IMR-90 (cell line): Measurements from ENCODE around the gene ABCA8. TPM values are rescaled to one million over a fixed set of nuclear protein-coding genes. Genes with fewer than 3 reads are reported as not detected.

Experiments used
- ATAC-seq: fragments of 200-7000 bp; cut with Tn5 transposase; 2 replicates; pipeline ENCODE4 v1.9.1; 2020; ENCODE audit warnings: low read depth, mild to moderate bottlenecking, moderate library complexity
- BruUV-seq: library from RNA; stranded (reverse); fragments of 400-500 nt; replicated peaks from 2 replicates; lab custom pipeline; 2021; lab: Mats Ljungman, UMichigan
- CTCF ChIA-PET: fragments of 300-600 bp; formaldehyde crosslinking; extraction: SDS; loops from one replicate; lab custom pipeline; 2021; ENCODE audit warnings: antibody characterized with exemption; lab: Yijun Ruan, JAX
- POLR2A ChIA-PET: fragments of 300-600 bp; sonication (Branson Sonifier 250); formaldehyde crosslinking; loops from one replicate; lab custom pipeline; 2022; ENCODE audit warnings: antibody characterized with exemption; ENCODE audit not compliant: unreplicated experiment; lab: Charles Lee
- DNase-seq: peaks from one replicate; pipeline ENCODE4 v3.0.0; 2013
- H2AFZ ChIP-seq: replicated peaks from 2 replicates; pipeline ENCODE3; 2013; ENCODE audit warnings: low read length, mild to moderate bottlenecking; ENCODE audit not compliant: poor library complexity
- H2AK5ac ChIP-seq: 2 replicates; pipeline ENCODE4 v1.6.1; 2013; ENCODE audit warnings: low read depth, low read length, inconsistent platforms
- H2AK9ac ChIP-seq: replicated peaks from 2 replicates; pipeline ENCODE3; 2013; ENCODE audit warnings: mild to moderate bottlenecking, low read depth, low read length, moderate library complexity; ENCODE audit not compliant: poor library complexity
- H2BK120ac ChIP-seq: 2 replicates; pipeline ENCODE4 v1.6.1; 2013; ENCODE audit warnings: low read depth, low read length, inconsistent platforms
- H2BK15ac ChIP-seq: 3 replicates; pipeline ENCODE4 v1.6.1; 2013; ENCODE audit warnings: low read depth, low read length, inconsistent platforms
- H2BK20ac ChIP-seq: 2 replicates; pipeline ENCODE4 v1.6.1; 2013; ENCODE audit warnings: low read depth, mild to moderate bottlenecking, inconsistent platforms, low read length, moderate library complexity
- H2BK5ac ChIP-seq: 2 replicates; pipeline ENCODE4 v1.6.1; 2013; ENCODE audit warnings: mild to moderate bottlenecking, low read depth, low read length, inconsistent platforms; ENCODE audit not compliant: poor library complexity, severe bottlenecking
- H3K14ac ChIP-seq: replicated peaks from 2 replicates; pipeline ENCODE4 v1.6.1; 2013; ENCODE audit warnings: low read depth, low read length, inconsistent platforms
- H3K18ac ChIP-seq: 2 replicates; pipeline ENCODE4 v1.6.1; 2013; ENCODE audit warnings: low read depth, low read length, control low read depth
- H3K23ac ChIP-seq: 2 replicates; pipeline ENCODE4 v1.6.1; 2013; ENCODE audit warnings: low read depth, low read length, inconsistent platforms
- H3K27ac ChIP-seq: 2 replicates; pipeline ENCODE4 v1.5.1; 2013; ENCODE audit warnings: mild to moderate bottlenecking, control low read depth, low read length; ENCODE audit not compliant: insufficient read depth
- H3K27me3 ChIP-seq: 2 replicates; pipeline ENCODE4 v1.6.1; 2013; ENCODE audit warnings: low read length; ENCODE audit not compliant: control insufficient read depth, insufficient read depth
- H3K36me3 ChIP-seq: 2 replicates; pipeline ENCODE4 v1.6.1; 2013; ENCODE audit warnings: low read length, mixed read lengths; ENCODE audit not compliant: control insufficient read depth, insufficient read depth
- H3K4ac ChIP-seq: 2 replicates; pipeline ENCODE4 v1.6.1; 2013; ENCODE audit warnings: low read depth, low read length, inconsistent platforms
- H3K4me1 ChIP-seq: 2 replicates; pipeline ENCODE4 v1.6.1; 2013; ENCODE audit warnings: low read length, mixed read lengths; ENCODE audit not compliant: control insufficient read depth, insufficient read depth
- H3K4me2 ChIP-seq: 2 replicates; pipeline ENCODE4 v1.6.1; 2013; ENCODE audit warnings: low read depth, mild to moderate bottlenecking, control low read depth, low read length, moderate library complexity
- H3K4me3 ChIP-seq: 2 replicates; pipeline ENCODE4 v1.5.1; 2013; ENCODE audit warnings: low read depth, mild to moderate bottlenecking, control low read depth, low read length, moderate library complexity; ENCODE audit not compliant: insufficient read depth
- H3K56ac ChIP-seq: 2 replicates; pipeline ENCODE4 v1.6.1; 2013; ENCODE audit warnings: low read length, inconsistent platforms; ENCODE audit not compliant: insufficient read depth; ENCODE audit errors: extremely low read depth
- H3K79me1 ChIP-seq, 2 experiments: 2 replicates each; pipeline ENCODE4 v1.6.1; 2013; ENCODE audit warnings: low read length in 2 of 2, inconsistent platforms in 1 of 2, low read depth in 1 of 2
- H3K9ac ChIP-seq: 2 replicates; pipeline ENCODE4 v1.6.1; 2013; ENCODE audit warnings: low read depth, low read length, control low read depth
- H3K9me1 ChIP-seq: 2 replicates; pipeline ENCODE4 v1.6.1; 2013; ENCODE audit warnings: low read length, inconsistent platforms; ENCODE audit not compliant: insufficient read depth
- H3K9me3 ChIP-seq: 2 replicates; pipeline ENCODE4 v1.6.1; 2013; ENCODE audit warnings: low read length; ENCODE audit not compliant: control insufficient read depth, insufficient read depth
- H4K20me1 ChIP-seq: 2 replicates; pipeline ENCODE4 v1.6.1; 2013; ENCODE audit warnings: low read length, inconsistent platforms; ENCODE audit not compliant: insufficient read depth
- H4K5ac ChIP-seq: 2 replicates; pipeline ENCODE4 v1.6.1; 2013; ENCODE audit warnings: mild to moderate bottlenecking, low read depth, low read length, control low read depth
- H4K8ac ChIP-seq, 2 experiments: 2 replicates each; pipeline ENCODE4 v1.6.1; 2013; ENCODE audit warnings: low read depth in 2 of 2, low read length in 2 of 2, control low read depth in 1 of 2, inconsistent platforms in 1 of 2
- H4K91ac ChIP-seq: 2 replicates; pipeline ENCODE4 v1.6.1; 2013; ENCODE audit warnings: low read depth, low read length, inconsistent platforms; ENCODE audit not compliant: insufficient read depth
- BHLHE40 ChIP-seq: fragments of 150-350 bp; IDR thresholded peaks from 2 replicates; pipeline ENCODE4 v1.6.1; 2016; ENCODE audit warnings: mild to moderate bottlenecking, low read depth, low read length
- CEBPB ChIP-seq: IDR thresholded peaks from 2 replicates; pipeline ENCODE4 v1.6.1; 2012; ENCODE audit warnings: low read depth, low read length, improper control_type of control experiment
- CHD1 ChIP-seq: IDR thresholded peaks from 2 replicates; pipeline ENCODE4 v1.6.1; 2012; ENCODE audit warnings: low read depth, low read length, improper control_type of control experiment
- CTCF ChIP-seq: conservative IDR thresholded peaks from 2 replicates; pipeline ENCODE4 v1.5.1; 2012; ENCODE audit warnings: mild to moderate bottlenecking, low read depth, low read length, improper control_type of control experiment
- ELK1 ChIP-seq: fragments of 150-350 bp; IDR thresholded peaks from 2 replicates; pipeline ENCODE4 v1.6.1; 2016; ENCODE audit warnings: low read depth, mild to moderate bottlenecking, low read length, moderate library complexity, borderline replicate concordance
- FOS ChIP-seq: fragments of 150-350 bp; IDR thresholded peaks from 2 replicates; pipeline ENCODE4 v1.6.1; 2016; ENCODE audit warnings: low read depth, low read length
- MAZ ChIP-seq: IDR thresholded peaks from 2 replicates; pipeline ENCODE4 v1.6.1; 2012; ENCODE audit warnings: low read depth, mild to moderate bottlenecking, low read length, improper control_type of control experiment, moderate library complexity, borderline replicate concordance
- MXI1 ChIP-seq: IDR thresholded peaks from 2 replicates; pipeline ENCODE4 v1.6.1; 2012; ENCODE audit warnings: low read depth, mild to moderate bottlenecking, low read length, moderate library complexity, borderline replicate concordance
- NFE2L2 ChIP-seq: fragments of 150-350 bp; IDR thresholded peaks from 2 replicates; pipeline ENCODE4 v1.6.1; 2016; ENCODE audit warnings: low read depth, mild to moderate bottlenecking, low read length
- POLR2A ChIP-seq: IDR thresholded peaks from 2 replicates; pipeline ENCODE4 v1.6.1; 2012; ENCODE audit warnings: mild to moderate bottlenecking, low read depth, low read length
- RAD21 ChIP-seq: IDR thresholded peaks from 2 replicates; pipeline ENCODE4 v1.6.1; 2012; ENCODE audit warnings: low read length, improper control_type of control experiment
- RCOR1 ChIP-seq: IDR thresholded peaks from 2 replicates; pipeline ENCODE4 v1.6.1; 2012; ENCODE audit warnings: mild to moderate bottlenecking, low read length, improper control_type of control experiment; ENCODE audit not compliant: insufficient replicate concordance
- RFX5 ChIP-seq: IDR thresholded peaks from 2 replicates; pipeline ENCODE4 v1.8.0; 2012; ENCODE audit warnings: low read depth, mild to moderate bottlenecking, low read length, moderate library complexity
- SMC3 ChIP-seq: fragments of 150-350 bp; IDR thresholded peaks from 2 replicates; pipeline ENCODE4 v1.6.1; 2016; ENCODE audit warnings: low read depth, mild to moderate bottlenecking, antibody characterized with exemption, low read length, moderate library complexity
- WGBS, 2 experiments: methylation state at CpG; one replicate each; pipeline versions ENCODE4 v1.1.5 to v1.1.7; 2013; ENCODE audit warnings: missing lambda C conversion rate in 2 of 2; ENCODE audit not compliant: insufficient read length in 1 of 2; ENCODE audit errors: extremely low coverage in 2 of 2; 5-methylcytosine and 5-hydroxymethylcytosine counted together
- dilution Hi-C: fragments of 300-500 bp; cut with HindIII; formaldehyde crosslinking; loops from one replicate; pipeline ENCODE4 v1.14.3; 2018; ENCODE audit warnings: low sequenced_read_pairs; ENCODE audit not compliant: unreplicated experiment
- in situ Hi-C: fragments of 300-500 bp; cut with MboI; formaldehyde crosslinking; loops from 3 replicates; pipeline ENCODE4 v1.14.3; 2019; ENCODE audit warnings: low sequenced_read_pairs, inconsistent platforms, mixed read lengths
- intact Hi-C: fragments of 100-400 bp; cut with micrococcal nuclease; formaldehyde crosslinking; loops from 2 replicates; pipeline ENCODE4 v1.10.0; 2022
- polyA plus RNA-seq, 3 experiments: library from polyadenylated mRNA; depleted of rRNA; stranded (reverse); fragments of >200 nt; gene quantifications; 2 replicates each; pipeline ENCODE4 v1.2.3, GENCODE V29; 2012; ENCODE audit warnings: low replicate concordance in 1 of 3
- total RNA-seq: library from RNA; depleted of rRNA; stranded (reverse); fragments of >200 nt; gene quantifications from 2 replicates; pipeline ENCODE4 v1.2.3, GENCODE V29; 2012
- TF ChIP-seq, protein P1 (sequence below): fragments of 150-350 bp; IDR thresholded peaks from 2 replicates; pipeline ENCODE4 v1.6.1; 2017; ENCODE audit warnings: mild to moderate bottlenecking, antibody characterized with exemption, low read length, low read depth

ABCA8 gene
- total and polyA plus RNA-seq, 2 of the 4 experiments (the other 2 are of a cell fraction), result 1.8 TPM

GRCh38 chr17:68849673-68850610 lies 105.2 kb downstream of the ABCA8 start:
- Histone ChIP-seq H4K91ac (no peak overlapping the region), H3K4me3 (no peak overlapping the region), H3K27ac (no peak overlapping the region), H2AFZ (no peak overlapping the region), H3K79me1 (no peaks in the 10 kb centered on the region), H2BK5ac (no peak overlapping the region), H3K9ac (no peak overlapping the region), H2BK15ac (no peak overlapping the region), H2BK120ac (no peak overlapping the region), H3K14ac (no peak overlapping the region), H2AK5ac (no peak overlapping the region), H4K20me1 (no peaks in the 10 kb centered on the region), H3K27me3 (no peaks in the 10 kb centered on the region), H2AK9ac (no peak overlapping the region), H3K9me1 (no peaks in the 10 kb centered on the region), H3K23ac (no peak overlapping the region), H3K56ac (no peak overlapping the region), H3K18ac (no peak overlapping the region), H4K8ac (no peak overlapping the region), H3K36me3 (no peaks in the 10 kb centered on the region), H3K9me3 (no peaks in the 10 kb centered on the region), H4K5ac (no peak overlapping the region), H2BK20ac (no peak overlapping the region), H3K4me1 (no peaks in the 10 kb centered on the region), H3K4ac (no peak overlapping the region), H3K4me2 (no peak overlapping the region)
- in situ Hi-C loops (no loop called here), dilution Hi-C loops (no loop called here), intact Hi-C loops (no loop called here)
- POLR2A ChIA-PET, result no interaction called here
- CTCF ChIA-PET, result interaction anchor here (0.6 kb wide), 1 partner anchor 118 kb away, joined by 4 read pairs; no protein-coding TSS in a partner anchor
- DNase-seq (no peak), ATAC-seq (no peak)
- no TSS peak for BruUV-seq
- no CpG with 5 or more reads among the region's 7 CpGs for WGBS, 2 experiments
- TF ChIP-seq CTCF (no peak), MXI1 (no peak), POLR2A (no peak), SMC3 (no peak), CEBPB (no peak), BHLHE40 (no peak), MAZ (no peak), NFE2L2 (no peak), FOS (no peak), RAD21 (no peak), CHD1 (no peak), ELK1 (no peak), RCOR1 (no peak), RFX5 (no peak)
- TF ChIP-seq, protein P1, sequence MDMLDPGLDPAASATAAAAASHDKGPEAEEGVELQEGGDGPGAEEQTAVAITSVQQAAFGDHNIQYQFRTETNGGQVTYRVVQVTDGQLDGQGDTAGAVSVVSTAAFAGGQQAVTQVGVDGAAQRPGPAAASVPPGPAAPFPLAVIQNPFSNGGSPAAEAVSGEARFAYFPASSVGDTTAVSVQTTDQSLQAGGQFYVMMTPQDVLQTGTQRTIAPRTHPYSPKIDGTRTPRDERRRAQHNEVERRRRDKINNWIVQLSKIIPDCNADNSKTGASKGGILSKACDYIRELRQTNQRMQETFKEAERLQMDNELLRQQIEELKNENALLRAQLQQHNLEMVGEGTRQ, result no peak
